ENCODE measurements around the gene UTS2R.

GRCh38 chr17:82372249-82373071 lies 895 bp downstream of the UTS2R start:
- TF ChIP-seq POLR2A (IDR thresholded peaks at IDR 0.05) = no peak
- TF ChIP-seq, protein P1, sequence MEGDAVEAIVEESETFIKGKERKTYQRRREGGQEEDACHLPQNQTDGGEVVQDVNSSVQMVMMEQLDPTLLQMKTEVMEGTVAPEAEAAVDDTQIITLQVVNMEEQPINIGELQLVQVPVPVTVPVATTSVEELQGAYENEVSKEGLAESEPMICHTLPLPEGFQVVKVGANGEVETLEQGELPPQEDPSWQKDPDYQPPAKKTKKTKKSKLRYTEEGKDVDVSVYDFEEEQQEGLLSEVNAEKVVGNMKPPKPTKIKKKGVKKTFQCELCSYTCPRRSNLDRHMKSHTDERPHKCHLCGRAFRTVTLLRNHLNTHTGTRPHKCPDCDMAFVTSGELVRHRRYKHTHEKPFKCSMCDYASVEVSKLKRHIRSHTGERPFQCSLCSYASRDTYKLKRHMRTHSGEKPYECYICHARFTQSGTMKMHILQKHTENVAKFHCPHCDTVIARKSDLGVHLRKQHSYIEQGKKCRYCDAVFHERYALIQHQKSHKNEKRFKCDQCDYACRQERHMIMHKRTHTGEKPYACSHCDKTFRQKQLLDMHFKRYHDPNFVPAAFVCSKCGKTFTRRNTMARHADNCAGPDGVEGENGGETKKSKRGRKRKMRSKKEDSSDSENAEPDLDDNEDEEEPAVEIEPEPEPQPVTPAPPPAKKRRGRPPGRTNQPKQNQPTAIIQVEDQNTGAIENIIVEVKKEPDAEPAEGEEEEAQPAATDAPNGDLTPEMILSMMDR (IDR thresholded peaks at IDR 0.05) = no peak
- no peak for TF ChIP-seq EP300 (IDR thresholded peaks at IDR 0.05)

Measured in upper lobe of left lung (tissue), 4 donors.